Left kidney (tissue), 2 donors: ENCODE data around the gene PRR18. TPM values are rescaled to one million over a fixed set of nuclear protein-coding genes. Genes with fewer than 3 reads are reported as not detected.

Experiments used
- DNase-seq: peaks from one replicate; pipeline ENCODE4 v3.0.0-alpha.2; 2013
- polyA plus RNA-seq: library from polyadenylated mRNA; unstranded; fragments of 120-200 nt; gene quantifications from one replicate; pipeline ENCODE4 v1.2.1, GENCODE V29; 2013; ENCODE audit not compliant: insufficient read length

Gene PRR18
- polyA plus RNA-seq, 1 donor = 0.12 TPM

DNA sequence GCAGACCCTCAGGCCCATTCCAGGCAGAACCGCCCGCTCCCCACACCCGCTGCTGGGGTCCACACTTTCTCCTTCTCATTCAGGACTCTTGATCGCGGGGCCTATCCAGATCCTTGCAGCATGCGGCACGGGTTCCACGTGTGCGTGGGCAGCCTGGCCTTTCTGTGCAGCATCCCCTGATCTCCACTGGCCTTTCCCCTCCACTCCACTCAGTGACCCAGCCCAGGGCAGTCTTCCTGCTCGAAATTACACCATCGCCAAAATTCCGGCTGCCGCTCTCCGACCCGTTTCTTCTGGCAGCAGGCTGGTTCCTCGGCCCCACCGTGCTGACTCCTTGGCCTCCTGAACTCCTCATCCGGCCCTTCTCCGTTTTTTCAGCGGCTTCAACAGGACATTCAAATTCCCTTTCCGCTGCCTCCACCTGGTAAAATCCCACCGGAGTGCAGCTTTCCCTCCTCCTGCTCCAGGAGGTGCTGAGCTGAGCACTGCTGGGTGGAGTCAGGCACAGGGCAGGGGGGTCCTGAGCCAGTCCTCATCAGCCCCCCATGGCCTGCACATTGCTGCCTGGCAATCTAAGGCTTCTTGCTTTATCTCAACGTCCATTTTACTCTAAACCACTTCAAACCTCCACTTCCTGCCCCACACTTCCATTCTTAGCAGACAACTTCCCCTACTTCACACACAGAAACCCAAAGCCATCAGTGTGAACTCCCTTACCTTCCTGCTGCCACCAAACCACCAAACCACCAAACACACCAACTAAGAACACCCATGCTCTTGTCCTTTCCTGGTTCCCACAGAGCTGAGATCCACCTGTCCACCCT is 25.2 kb upstream of the PRR18 start:
- DNase-seq = no peak

GRCh38 chr6:166331503-166332415 is 23.6 kb upstream of the PRR18 start:
- no peak for DNase-seq

DNA sequence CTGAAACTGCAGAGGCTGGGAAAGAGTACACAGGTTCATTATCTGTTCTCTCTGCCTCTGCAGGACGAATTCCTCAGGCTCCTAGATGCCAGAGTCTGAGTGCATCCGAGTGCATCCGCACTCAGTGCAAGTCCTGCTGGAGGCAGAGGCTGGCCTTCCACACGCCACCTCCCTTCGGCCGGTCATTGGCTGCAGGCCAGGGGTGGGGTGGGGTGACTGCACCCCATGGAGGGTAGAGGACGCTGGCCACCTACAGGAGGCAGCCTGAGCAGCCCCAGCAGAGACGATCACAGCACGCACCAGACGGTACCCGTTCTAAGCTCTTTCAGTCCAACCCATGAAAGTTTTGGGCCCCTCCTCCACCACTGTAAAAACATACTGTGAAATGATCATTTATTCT is 22.4 kb upstream of the PRR18 start:
- DNase-seq = no peak

GRCh38 chr6:166325383-166326042 is 17.3 kb upstream of the PRR18 start:
- DNase-seq = no peak

GRCh38 chr6:166323395-166323794 is 15.2 kb upstream of the PRR18 start:
- DNase-seq = no peak

DNA sequence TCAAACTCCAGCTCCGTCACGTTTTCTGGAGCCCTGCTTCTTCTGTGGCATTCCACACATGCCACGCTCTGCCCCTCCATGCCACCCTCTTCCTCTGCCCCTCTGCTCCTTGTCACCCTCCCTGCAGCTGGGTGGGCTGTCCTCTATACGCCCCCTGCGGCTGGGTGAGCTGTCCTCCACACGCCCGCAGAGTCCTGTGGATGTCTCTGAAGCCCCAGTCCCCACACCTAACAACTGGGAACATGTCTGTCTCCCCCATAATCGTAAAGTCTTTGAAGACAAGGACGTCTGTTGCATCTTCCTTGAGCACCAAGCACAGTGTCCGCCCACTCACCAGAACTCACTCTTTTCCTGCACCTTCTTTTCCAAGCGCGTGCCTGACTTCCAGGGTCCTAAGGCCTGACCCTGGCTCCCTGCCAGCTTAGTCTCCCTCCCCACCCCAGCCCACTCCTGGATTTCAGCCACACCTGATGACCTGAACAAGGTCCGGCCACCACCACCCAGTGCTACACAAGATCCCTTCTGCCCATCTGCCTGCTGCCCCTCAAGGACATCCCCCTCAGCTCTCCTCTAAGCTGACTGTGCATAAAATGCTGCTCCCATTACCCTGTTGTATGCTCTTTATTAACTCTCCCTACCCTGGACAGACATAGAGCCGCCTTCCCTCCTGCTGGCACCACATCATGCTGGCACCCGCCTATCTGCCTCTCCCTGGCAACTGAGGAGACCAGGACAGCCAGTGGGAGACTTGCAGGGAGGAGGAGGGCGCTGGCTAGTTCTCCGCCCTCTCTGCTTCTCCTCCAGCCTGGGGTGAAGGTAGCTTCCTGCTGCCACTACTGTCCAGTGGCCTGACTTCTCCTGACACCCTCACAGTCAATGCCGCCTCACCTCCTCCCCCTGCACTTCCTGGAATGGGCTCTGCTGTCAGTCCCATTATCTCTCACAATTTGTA is 10.7 kb upstream of the PRR18 start:
- no peak for DNase-seq

GRCh38 chr6:166318227-166318626 is 10.0 kb upstream of the PRR18 start:
- DNase-seq = no peak

GRCh38 chr6:166317261-166318212 is 9.3 kb upstream of the PRR18 start:
- DNase-seq = no peak

DNA sequence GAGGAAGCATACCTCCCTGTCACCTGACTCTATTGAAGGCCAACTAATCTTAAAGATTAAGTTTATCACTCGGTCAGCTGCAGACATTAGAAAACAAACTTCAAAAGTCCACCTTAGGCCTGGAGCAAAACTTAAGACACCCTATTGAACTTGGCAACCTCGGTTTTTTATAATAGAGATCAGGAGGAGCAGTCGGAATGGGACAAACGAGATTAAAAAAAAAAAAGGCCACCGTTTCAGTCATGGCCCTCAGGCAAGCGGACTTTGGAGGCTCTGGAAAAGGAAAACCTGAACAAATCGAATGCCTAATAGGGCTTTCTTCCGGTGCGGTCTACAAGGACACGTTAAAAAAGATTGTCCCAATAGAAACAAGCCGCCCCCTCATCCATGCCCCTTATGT is 7.2 kb upstream of the PRR18 start:
- no peak for DNase-seq

DNA sequence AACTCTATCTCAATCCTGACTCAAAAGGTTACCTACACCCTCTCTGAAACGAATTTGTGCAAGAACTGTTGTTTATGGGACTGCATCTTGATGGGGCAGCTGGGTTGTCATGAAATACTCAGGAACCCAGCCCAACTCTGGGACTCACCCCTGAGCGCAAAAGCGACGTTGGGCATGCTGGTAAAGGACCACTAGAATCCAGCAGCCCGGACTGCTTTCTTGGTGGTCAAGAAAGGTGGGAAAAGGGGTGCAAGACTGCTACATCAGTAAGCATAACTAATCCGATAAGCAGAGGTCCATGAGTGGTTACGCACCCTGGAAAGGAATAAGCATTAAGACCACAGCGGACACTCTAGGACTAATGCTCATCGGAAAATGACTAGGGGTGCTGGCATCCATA is 6.3 kb upstream of the PRR18 start:
- no peak for DNase-seq

DNA sequence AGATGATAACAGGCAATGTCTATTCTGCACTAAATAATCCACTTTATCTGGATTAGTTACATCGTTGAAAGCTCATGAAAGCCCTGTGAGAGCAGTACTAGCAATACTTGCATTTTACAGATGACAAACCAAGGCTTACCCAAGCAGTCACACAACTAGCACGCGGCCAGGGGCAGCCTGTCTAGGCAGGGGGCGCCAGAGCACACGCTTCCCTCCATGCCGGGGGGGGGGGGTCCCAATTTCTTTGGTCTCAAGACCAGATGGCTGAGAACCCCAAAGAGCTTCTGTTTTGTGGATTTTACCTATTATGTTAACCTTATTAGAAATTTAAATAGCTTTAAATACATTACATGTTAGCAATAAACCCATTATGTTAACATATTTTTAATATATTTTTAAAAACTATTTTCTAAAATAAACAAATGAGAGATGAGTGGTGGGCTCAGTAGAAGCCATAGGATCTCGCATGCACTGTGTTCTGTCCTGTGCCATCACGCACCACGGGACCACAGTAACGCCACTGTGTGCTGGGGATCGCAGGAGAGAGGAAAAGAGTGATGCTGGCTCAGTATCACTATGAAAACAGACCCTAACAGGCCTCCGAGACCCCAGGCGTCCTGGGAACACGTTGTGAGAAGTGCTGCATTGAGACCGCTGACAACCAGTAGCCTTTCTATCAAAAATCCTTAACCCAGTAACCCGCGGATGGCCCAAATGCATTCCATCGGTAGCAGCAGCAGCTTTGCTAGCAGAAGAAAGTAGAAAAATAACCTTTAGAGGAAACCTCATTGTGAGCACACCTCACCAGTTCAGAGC is 5.3 kb upstream of the PRR18 start:
- DNase-seq = no peak

DNA sequence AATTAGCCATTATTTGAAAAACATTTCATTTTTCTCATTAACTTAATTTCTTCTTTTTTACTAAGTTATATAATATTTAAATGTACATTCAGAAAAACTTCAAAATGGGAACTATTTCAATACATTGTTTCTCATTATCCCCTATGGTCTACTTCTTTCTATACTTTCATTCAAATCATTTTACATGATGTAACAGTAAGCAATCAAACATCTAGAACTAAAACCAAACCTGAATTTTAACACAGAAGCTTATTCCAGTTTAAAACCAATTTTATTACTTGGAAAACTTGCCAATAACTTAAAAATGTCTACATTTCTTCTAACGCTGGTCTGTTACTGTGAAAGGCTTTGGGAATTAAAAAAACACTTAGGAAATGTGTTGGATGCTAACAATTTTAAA is 4.6 kb upstream of the PRR18 start:
- DNase-seq = no peak

GRCh38 chr6:166310634-166311033 is 2.4 kb upstream of the PRR18 start:
- no peak for DNase-seq

- DNase-seq = no peak
These were observed 1.8 kb upstream of the PRR18 start for GRCh38 chr6:166309977-166310376.

DNA sequence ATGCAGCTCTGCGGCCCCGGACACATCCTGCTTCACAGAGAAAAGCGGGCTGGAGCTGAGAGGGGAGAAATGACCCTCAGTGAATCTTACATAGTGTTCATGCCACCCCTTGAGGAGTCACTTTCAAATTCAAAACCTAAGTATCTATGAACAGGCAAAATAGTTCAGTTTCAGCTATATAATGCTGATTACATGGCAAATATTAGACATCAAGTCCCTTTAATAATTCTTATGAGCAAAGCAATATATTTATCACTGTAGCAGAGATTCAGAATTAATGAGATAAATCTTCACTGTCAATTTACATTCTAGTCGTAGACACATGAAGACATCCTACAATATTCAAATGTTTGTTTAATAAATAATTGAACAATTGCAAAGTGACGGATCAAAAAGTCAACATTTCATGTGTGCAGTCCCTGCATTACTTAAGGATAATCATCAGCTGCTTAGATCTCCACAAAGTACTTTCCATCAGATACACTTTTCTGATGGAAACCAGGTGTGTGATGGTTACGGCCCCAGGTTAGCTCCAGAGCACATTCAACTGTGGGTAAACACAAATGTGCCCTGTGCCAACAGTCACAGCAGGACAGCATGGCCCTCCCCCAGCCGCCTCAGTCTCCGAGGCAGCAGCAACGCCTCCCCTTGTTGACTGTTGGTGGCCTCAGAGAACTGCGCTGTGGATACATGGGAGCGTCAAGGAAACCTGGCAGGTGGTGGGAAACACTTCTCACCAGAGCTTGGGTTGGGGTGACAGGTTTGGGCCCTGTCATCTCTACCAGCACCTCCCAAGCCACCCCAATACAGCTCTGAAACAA is 787 bp upstream of the PRR18 start:
- DNase-seq = no peak

DNA sequence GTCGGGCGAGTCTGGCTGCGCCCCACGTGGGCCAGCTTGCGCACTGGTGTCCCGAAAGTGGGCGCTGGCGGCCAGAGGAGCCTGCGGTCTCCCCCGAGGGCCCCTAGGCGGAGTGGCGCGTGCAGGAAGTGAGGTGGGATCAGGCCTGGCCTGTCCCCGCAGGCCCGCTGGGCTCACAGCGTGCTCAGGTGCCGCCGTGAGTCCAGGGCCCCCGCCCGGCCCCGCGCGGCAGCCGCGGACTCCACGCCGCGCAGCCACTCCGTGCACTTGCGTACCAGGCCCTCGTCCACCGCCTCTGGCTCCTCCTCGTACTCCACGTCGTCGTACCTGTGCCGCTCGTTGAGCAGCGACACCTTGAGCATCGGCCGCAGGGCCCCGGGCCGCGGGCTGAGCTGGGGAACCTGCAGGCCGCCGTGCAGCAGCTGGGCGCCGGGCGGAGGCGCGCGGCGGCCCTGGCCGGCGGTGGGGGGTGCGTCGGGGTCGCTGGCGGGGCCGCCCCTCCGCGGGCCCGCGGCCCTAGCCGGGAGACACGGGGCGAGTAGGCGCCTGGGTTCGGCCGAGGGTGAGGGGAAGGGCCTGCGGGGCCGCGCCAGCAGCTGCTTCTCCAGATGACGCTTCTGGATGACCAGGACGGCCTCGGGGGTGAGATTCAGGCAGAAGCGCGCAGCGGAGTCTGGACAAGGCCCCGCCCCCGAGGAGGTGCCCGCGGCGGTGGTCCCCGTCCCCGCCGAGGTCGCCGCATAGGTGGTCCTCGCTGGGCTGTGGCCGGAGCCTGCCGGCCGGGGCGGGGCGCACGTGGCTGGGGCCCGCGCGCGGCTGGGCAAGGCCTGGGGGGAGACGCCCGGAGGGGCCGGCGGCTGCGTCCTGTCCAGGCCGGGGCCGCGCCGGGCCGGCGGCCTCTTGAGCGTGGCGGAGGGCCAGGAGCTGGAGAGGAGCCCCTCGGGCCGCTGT is 835 bp downstream of the PRR18 start:
- no peak for DNase-seq

- no peak for DNase-seq
These were observed 1.7 kb downstream of the PRR18 start for GRCh38 chr6:166306378-166307081.
